ENCODE results near the gene MTMR1.

Gene MTMR1

DNA sequence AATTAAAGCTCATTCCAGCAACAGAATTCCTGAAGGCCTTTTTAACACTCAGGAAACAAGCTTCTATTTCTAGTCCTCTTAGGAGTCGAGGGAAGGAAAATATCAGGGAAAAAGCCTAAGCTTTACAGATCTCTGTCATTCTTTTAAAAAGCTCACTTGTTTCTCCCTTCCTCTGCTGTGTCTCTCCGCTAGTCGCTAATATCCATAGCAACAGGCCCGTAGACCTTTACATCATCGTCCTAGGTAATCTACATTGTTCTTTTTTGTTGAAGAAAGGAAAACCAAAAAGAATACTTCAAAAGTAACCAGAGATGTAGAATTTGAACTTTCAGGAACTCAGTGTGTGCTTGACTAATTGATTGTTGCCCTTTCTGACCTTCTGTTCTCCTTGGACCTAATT lies 45.9 kb upstream of the MTMR1 start:
- no peak overlapping the region for H3K27ac ChIP-seq (ENCODE audit: low read length)

DNA sequence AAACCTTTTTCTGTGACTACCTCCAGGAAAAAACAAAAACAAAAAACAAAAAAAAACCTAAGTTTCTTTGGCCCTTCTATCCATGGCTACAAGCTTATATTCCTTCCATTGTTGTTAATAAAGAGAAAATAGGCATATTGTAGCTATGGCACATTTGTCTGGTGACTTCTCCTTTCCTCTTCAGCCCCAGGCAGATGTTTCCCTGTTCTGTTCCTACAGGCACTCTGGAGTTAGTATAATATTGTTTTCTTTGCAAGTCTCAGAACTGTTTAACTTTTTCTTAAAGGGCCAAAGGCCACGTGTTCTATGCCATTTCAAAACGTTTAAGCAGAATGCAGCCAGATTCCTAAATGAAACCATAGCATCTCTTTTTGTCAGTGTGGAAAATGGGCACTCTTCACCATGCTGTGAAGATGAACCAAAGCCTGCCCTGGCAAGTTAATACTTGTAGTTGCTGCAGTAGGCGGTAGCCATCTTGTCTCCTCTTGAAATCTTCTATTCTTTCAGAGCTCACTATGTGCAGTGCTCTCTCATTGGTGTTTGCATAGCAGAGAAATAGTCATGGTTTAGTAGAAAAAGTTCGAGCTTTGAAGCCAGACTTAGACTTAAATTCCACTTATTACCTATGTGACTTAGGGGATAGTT lies 44.8 kb upstream of the MTMR1 start:
- Histone ChIP-seq H3K36me3 (replicated peaks; ENCODE audit: insufficient read depth, low read length) (no peaks in the 10 kb centered on the region), H3K9me3 (replicated peaks; ENCODE audit: insufficient read depth, low read length) (no peaks in the 10 kb centered on the region), H2AFZ (ENCODE audit: low read length) (no peak overlapping the region), H4K20me1 (ENCODE audit: insufficient read depth, low read length) (no peaks in the 10 kb centered on the region), H3F3A (ENCODE audit: insufficient read depth, low read length) (no peaks in the 10 kb centered on the region), H3K79me2 (ENCODE audit: low read length) (no peaks in the 10 kb centered on the region), H3K9me2 (replicated peaks; ENCODE audit: insufficient read depth, low read length) (no peaks in the 10 kb centered on the region), H3K9ac (ENCODE audit: low read length) (no peak overlapping the region), H3K4me2 (ENCODE audit: low read depth, low read length) (no peak overlapping the region), H3K27ac (ENCODE audit: low read length) (no peak overlapping the region), H3K4me1 (ENCODE audit: low read length) (no peaks in the 10 kb centered on the region), H3K27me3 (replicated peaks; ENCODE audit: insufficient read depth, low read length) (no peaks in the 10 kb centered on the region), H3K4me3 (ENCODE audit: low read length) (no peak overlapping the region)
- TF ChIP-seq EZH2phosphoT487 (IDR thresholded peaks at IDR 0.05; ENCODE audit: low read length), result no peak
- no peak for TF ChIP-seq EZH2 (optimal IDR thresholded peaks at IDR 0.05; ENCODE audit: low read depth, low read length)
- TF ChIP-seq, protein P1, sequence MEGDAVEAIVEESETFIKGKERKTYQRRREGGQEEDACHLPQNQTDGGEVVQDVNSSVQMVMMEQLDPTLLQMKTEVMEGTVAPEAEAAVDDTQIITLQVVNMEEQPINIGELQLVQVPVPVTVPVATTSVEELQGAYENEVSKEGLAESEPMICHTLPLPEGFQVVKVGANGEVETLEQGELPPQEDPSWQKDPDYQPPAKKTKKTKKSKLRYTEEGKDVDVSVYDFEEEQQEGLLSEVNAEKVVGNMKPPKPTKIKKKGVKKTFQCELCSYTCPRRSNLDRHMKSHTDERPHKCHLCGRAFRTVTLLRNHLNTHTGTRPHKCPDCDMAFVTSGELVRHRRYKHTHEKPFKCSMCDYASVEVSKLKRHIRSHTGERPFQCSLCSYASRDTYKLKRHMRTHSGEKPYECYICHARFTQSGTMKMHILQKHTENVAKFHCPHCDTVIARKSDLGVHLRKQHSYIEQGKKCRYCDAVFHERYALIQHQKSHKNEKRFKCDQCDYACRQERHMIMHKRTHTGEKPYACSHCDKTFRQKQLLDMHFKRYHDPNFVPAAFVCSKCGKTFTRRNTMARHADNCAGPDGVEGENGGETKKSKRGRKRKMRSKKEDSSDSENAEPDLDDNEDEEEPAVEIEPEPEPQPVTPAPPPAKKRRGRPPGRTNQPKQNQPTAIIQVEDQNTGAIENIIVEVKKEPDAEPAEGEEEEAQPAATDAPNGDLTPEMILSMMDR (IDR thresholded peaks at IDR 0.05; ENCODE audit: low read length), result no peak
- DNase-seq, result no peak

More for the DNA sequence above, 45.9 kb upstream of the MTMR1 start:
- no peak for DNase-seq
- no peak overlapping the region for H3K4me2 ChIP-seq (ENCODE audit: low read depth, low read length)
- H3K9ac ChIP-seq (ENCODE audit: low read length), result no peak overlapping the region
- no peak overlapping the region for H2AFZ ChIP-seq (ENCODE audit: low read length)
- no peaks in the 10 kb centered on the region for H3K79me2 ChIP-seq (ENCODE audit: low read length)
- TF ChIP-seq, protein P1 (IDR thresholded peaks at IDR 0.05; ENCODE audit: low read length), result no peak
- TF ChIP-seq EZH2 (optimal IDR thresholded peaks at IDR 0.05; ENCODE audit: low read depth, low read length), result no peak
- TF ChIP-seq EZH2phosphoT487 (IDR thresholded peaks at IDR 0.05; ENCODE audit: low read length), result no peak
- no peaks in the 10 kb centered on the region for H3K4me1 ChIP-seq (ENCODE audit: low read length)
- H3F3A ChIP-seq (ENCODE audit: insufficient read depth, low read length), result no peaks in the 10 kb centered on the region
- no peaks in the 10 kb centered on the region for H4K20me1 ChIP-seq (ENCODE audit: insufficient read depth, low read length)
- H3K36me3 ChIP-seq (replicated peaks; ENCODE audit: insufficient read depth, low read length), result no peaks in the 10 kb centered on the region
- no peak overlapping the region for H3K4me3 ChIP-seq (ENCODE audit: low read length)
- no peaks in the 10 kb centered on the region for H3K9me3 ChIP-seq (replicated peaks; ENCODE audit: insufficient read depth, low read length)
- H3K9me2 ChIP-seq (replicated peaks; ENCODE audit: insufficient read depth, low read length), result no peaks in the 10 kb centered on the region
- H3K27me3 ChIP-seq (replicated peaks; ENCODE audit: insufficient read depth, low read length), result no peaks in the 10 kb centered on the region

- Histone ChIP-seq H3K36me3 (replicated peaks; ENCODE audit: insufficient read depth, low read length) (no peaks in the 10 kb centered on the region), H3K27me3 (replicated peaks; ENCODE audit: insufficient read depth, low read length) (no peaks in the 10 kb centered on the region), H3K9me3 (replicated peaks; ENCODE audit: insufficient read depth, low read length) (no peaks in the 10 kb centered on the region), H2AFZ (ENCODE audit: low read length) (no peak overlapping the region), H3K4me1 (ENCODE audit: low read length) (no peaks in the 10 kb centered on the region), H4K20me1 (ENCODE audit: insufficient read depth, low read length) (no peaks in the 10 kb centered on the region), H3K4me3 (ENCODE audit: low read length) (no peak overlapping the region), H3F3A (ENCODE audit: insufficient read depth, low read length) (no peaks in the 10 kb centered on the region), H3K4me2 (ENCODE audit: low read depth, low read length) (no peak overlapping the region), H3K27ac (ENCODE audit: low read length) (no peak overlapping the region), H3K9me2 (replicated peaks; ENCODE audit: insufficient read depth, low read length) (no peaks in the 10 kb centered on the region), H3K79me2 (ENCODE audit: low read length) (no peaks in the 10 kb centered on the region), H3K9ac (ENCODE audit: low read length) (no peak overlapping the region)
- TF ChIP-seq, protein P1 (IDR thresholded peaks at IDR 0.05; ENCODE audit: low read length), result no peak
- no peak for TF ChIP-seq EZH2phosphoT487 (IDR thresholded peaks at IDR 0.05; ENCODE audit: low read length)
- no peak for TF ChIP-seq EZH2 (optimal IDR thresholded peaks at IDR 0.05; ENCODE audit: low read depth, low read length)
- DNase-seq, result no peak
Observed at GRCh38 chrX:150649096-150649870, 43.9 kb upstream of the MTMR1 start.
